ENCODE data around the gene MRPS15.

- TF ChIP-seq ZNF335 (CRISPR knock-in tag; IDR thresholded peaks at IDR 0.05) = no peak
- TF ChIP-seq SP4 (CRISPR knock-in tag; IDR thresholded peaks at IDR 0.05) = no peak
Measured at GRCh38 chr1:36506276-36506920, 42.2 kb upstream of the MRPS15 start.

All from HepG2 (cell line).